NB4 (cell line): ENCODE data around the gene TYMS.

ENCODE experiments used
- CTCF ChIP-seq: IDR thresholded peaks from one replicate; pipeline ENCODE4 v1.5.1; 2012; ENCODE audit warnings: low read depth, low read length
- MYC ChIP-seq: IDR thresholded peaks from 2 replicates; pipeline ENCODE4 v1.6.1; 2011; ENCODE audit warnings: low read depth, low read length
- POLR2A ChIP-seq: IDR thresholded peaks from 2 replicates; pipeline ENCODE4 v1.6.1; 2011; ENCODE audit warnings: mild to moderate bottlenecking; ENCODE audit not compliant: insufficient read length; ENCODE audit errors: extremely low read depth

GRCh38 chr18:615773-616172, 41.7 kb upstream of the TYMS start:
- TF ChIP-seq CTCF (no peak), POLR2A (no peak), MYC (no peak)
